CD4-positive, alpha-beta T cell treated with Interferon alpha-2 for 1 hour (primary cell): ENCODE data around the gene TTLL6.

Experiments
- DNase-seq, 2 donors: peaks; one replicate each; pipeline ENCODE4 v3.0.0-alpha.2; 2020 to 2022

The TTLL6 gene

DNA sequence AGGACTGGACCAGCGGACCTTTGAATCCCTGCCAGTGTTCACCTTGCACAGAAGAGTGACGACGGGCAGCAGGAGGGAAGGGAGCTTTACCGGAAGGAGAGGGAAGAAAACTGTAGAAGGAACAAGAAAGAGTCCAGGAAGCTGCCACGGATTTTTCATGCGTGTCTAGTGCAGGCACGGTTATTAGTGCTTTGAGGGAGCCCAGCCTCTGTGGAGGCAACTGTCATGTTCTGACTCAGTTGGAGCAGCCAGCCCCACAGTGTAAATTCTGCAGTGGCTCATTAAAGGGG lies 82.0 kb downstream of the TTLL6 start:
- no peak for DNase-seq

- DNase-seq: no peak
Measured at GRCh38 chr17:48734333-48735061, 82.5 kb downstream of the TTLL6 start.

GRCh38 chr17:48733632-48734328 lies 83.2 kb downstream of the TTLL6 start:
- no peak for DNase-seq

GRCh38 chr17:48732688-48733629 lies 84.1 kb downstream of the TTLL6 start:
- no peak for DNase-seq

DNA sequence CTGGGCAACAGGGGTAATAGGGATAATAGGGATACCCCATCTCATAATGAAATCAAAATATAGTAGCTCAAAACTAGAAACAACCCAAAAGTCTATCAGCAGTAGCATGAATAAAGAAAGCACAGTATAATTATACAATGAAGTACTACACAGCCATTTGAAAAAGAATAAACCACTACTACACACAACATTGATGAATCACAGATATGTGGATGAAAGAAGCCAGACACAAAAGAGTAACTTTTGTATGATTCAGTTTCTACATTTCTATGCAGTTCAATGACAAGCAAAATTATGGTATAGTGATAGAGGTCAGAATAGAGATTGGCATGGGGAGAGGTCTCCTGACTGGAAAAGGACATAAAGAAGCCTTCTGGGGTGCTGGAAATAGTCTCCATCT lies 85.7 kb downstream of the TTLL6 start:
- no peak for DNase-seq

- DNase-seq: no peak
Measured at GRCh38 chr17:48730240-48730550, 86.8 kb downstream of the TTLL6 start.

DNA sequence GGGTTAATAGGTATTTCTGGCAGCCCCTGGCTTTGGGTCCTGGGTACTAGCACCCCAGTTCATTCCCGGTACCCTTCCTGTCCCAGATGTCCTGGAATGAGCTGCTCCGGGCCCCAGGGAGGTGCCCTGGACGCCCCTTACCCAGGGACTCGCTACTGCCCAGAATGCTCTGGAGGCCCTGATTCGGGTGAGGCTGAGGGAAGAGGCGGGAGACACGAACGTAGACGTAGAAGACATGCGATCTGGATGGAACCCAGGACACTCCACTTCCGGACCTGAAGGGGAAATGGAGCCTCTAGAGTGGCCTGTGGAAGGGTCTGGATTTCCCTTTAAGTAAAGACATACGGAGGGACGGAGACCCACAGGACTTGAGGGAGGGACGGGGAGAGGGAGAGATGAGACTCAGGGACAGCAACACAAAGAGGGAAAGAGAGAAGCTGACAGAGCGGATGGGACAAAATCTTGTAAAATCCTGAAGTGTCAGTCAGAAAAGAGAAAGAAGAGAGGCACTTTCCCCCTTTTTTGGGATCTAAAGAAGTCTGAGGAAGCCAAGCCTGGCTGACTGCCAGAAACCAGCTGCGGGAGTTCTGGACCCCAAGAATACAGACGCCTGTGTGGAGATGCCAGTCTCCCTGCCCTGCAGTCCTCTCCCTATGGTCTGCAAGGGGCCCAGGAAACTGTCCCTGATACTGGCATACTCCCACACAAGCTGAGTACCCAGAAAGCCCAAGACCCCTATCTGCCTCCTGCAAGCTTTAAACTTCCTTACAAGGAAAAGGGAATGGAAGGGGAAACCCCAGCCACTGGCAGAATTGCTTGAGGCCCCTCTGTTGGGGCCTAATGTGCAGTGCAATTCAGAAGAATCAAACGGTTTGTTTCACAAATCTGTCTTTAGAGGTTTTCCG lies 87.4 kb downstream of the TTLL6 start:
- no peak for DNase-seq

- DNase-seq: peak; percentile 20 to 51
Measured at GRCh38 chr17:48728232-48729231, 88.5 kb downstream of the TTLL6 start, which contains the start of gene HOXB13. TSS of gene HOXB13 (minus strand) at chr17:48728750. CDS start at chr17:48728593, 157 bp downstream.

- DNase-seq: no peak
Measured at GRCh38 chr17:48727415-48728175, 89.4 kb downstream of the TTLL6 start.

GRCh38 chr17:48726916-48727286 lies 90.1 kb downstream of the TTLL6 start:
- DNase-seq: no peak

GRCh38 chr17:48726114-48726915 lies 90.7 kb downstream of the TTLL6 start:
- no peak for DNase-seq

DNA sequence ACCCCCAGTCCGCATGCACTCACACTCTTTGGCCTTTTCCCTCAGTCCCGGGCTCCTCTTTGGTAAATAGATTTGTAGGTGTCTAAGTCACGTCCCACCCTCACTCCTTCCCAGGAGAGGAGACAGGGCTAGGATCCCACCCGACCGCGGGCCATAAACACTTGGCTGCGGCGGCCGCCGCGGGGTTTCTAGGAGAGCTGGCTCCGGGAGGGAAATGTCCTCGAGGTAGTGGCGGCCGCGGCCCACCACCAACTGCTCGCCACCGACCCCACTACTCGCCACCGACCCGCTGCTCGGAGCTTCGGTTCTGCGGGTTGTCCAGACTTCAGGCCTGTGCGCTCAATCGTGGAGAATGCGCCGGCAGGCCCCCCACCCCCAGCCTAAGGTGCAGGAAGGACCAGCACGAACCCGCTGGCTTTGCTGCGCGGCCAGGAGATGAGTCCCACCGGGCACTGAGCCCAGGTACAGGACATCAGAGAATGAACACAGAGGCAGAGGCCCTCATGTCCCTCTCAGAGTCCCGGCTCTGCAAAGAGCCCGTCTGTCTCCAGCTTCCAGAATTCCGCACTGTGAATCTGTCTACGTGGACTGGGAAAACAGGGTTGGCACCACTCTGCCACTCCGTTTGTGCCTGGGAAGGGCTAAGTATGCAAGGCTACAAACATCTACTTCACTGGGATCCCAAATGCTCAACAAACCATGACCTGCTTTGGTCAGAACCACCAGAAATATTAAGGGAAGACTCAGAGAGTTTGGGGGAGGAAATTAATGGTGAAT lies 91.6 kb downstream of the TTLL6 start:
- DNase-seq: no peak

GRCh38 chr17:48725004-48725287 lies 92.1 kb downstream of the TTLL6 start:
- no peak for DNase-seq

GRCh38 chr17:48724251-48725003 lies 92.6 kb downstream of the TTLL6 start:
- DNase-seq: peak; percentile 69 to 77

DNA sequence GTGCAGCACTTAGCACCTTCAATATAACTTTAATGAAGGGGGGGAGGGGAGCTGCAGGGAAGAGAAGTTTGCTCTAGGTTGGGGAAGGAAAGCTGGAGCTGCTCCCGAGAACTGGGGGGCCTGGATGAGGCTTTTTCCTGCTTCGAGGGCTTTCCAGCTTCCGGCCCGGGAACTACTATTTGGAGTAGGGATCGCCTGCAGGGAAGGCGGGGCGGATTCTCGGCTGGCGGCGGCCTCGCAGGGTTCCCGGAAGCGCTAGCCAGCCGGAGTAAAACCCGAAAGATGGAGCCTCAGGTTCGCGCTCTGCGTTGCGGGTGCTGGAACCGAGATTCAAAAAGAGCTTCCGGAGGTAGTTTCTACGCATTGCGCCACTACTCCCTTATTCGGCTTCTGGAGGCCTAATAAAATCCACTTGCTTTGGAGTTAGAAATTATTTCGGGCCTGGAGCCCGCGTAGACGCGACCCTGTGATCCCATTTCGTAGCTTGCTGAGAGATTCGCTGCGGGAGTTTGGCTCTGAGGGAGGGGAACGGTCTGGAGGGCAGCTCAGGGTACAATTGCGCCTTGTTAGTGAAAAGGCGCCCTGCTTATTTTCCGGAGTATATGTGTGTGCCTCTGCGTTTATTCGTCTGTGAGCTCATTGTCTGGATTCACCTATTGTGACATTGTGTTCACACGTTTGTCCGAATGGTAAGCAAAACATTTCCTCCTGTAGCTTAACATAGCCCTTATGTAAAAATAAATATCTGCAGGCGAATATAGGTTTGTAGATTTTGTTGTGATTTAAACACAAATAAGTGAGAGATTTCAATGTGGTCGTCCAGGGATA lies 93.4 kb downstream of the TTLL6 start:
- DNase-seq: no peak

DNA sequence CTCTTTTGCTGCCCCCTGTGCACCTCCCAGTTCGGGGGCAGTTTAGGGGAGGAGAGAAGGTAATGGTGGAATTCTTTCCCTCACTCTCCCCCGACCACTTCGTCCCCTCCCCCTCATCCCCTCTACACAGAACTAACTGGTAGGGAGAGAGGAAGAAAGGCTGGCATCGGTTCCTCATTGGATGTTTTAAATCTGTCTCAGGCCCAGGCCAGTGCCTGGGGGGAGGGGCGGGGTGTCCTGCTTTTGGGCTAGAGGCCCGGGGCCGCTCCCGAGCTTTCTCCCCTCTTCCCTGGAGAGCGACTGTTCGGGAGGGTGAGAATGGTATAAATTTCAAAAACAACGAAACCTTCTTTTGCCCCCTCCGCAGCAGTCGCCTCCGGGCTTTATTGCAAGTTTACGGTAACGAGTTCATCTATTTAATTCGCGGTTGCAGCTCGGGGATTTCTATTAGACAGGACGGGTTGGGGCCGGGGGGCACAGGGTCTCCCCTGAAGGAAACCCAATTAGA lies 94.1 kb downstream of the TTLL6 start, which contains the start of gene PRAC2:
TSS of gene PRAC2 (plus strand) at position 271 of the 508 bp plus-strand sequence. CDS start 1,226 bp downstream, outside the sequence.
- no peak for DNase-seq
